Endothelial cell of umbilical vein (primary cell): Measurements from ENCODE around the gene SLIT1. TPM values are rescaled to one million over a fixed set of nuclear protein-coding genes. Genes with fewer than 3 reads are reported as not detected.

ENCODE experiments used
- BruUV-seq: library from RNA; stranded (reverse); fragments of 400-500 nt; replicated peaks from 2 replicates; lab custom pipeline; 2021; lab: Mats Ljungman, UMichigan
- CTCF ChIA-PET: fragments of 300-600, 350-600 bp; sonication (Branson Sonifier 250); formaldehyde crosslinking; loops from one replicate; lab custom pipeline; 2021; ENCODE audit warnings: antibody characterized with exemption, inconsistent platforms; lab: Charles Lee
- POLR2A ChIA-PET: fragments of 300-600, 350-600 bp; sonication (Branson Sonifier 250); formaldehyde crosslinking; loops from one replicate; lab custom pipeline; 2021; ENCODE audit warnings: antibody characterized with exemption, inconsistent platforms; lab: Charles Lee
- DNase-seq: peaks from one replicate; pipeline ENCODE4 v3.0.0-alpha.2; 2011; ENCODE audit warnings: low read depth, low spot score
- FAIRE-seq: peaks from 2 replicates; lab custom pipeline; 2011; peaks lifted over from hg19 to GRCh38; lab: Jason Lieb, UNC
- H2AFZ ChIP-seq: 2 replicates; pipeline ENCODE4 v1.6.0; 2012; ENCODE audit warnings: low read depth, low read length, control low read depth, inconsistent platforms
- H3K27ac ChIP-seq: 2 replicates; pipeline ENCODE4 v1.5.1; 2011; ENCODE audit warnings: low read depth, mild to moderate bottlenecking, control low read depth, low read length, moderate library complexity; ENCODE audit not compliant: insufficient read depth
- H3K27me3 ChIP-seq, 2 experiments: 2 replicates each; pipeline versions ENCODE4 v1.6.0 to v1.6.1; 2011; ENCODE audit warnings: low read length in 2 of 2, mixed read lengths in 1 of 2; ENCODE audit not compliant: control insufficient read depth in 2 of 2, insufficient read depth in 2 of 2
- H3K36me3 ChIP-seq, 2 experiments: 2 replicates in 1 of 2; 3 replicates in 1 of 2; pipeline ENCODE4 v1.5.1; 2011; ENCODE audit warnings: low read length in 2 of 2, mild to moderate bottlenecking in 1 of 2, moderate library complexity in 1 of 2; ENCODE audit not compliant: control insufficient read depth in 2 of 2, insufficient read depth in 2 of 2; ENCODE audit errors: extremely low read depth in 1 of 2
- H3K4me1 ChIP-seq: 3 replicates; pipeline ENCODE4 v1.5.1; 2011; ENCODE audit warnings: mild to moderate bottlenecking, low read length; ENCODE audit not compliant: control insufficient read depth, insufficient read depth; ENCODE audit errors: extremely low read depth
- H3K4me2 ChIP-seq: 2 replicates; pipeline ENCODE4 v1.6.1; 2011; ENCODE audit warnings: low read length, control low read depth, mixed read lengths; ENCODE audit not compliant: insufficient read depth
- H3K4me3 ChIP-seq, 3 experiments: fragments of 200-600 bp in 1 of 3; sonication (generic), shearing (Covaris generic) in 1 of 3; replicated peaks in 1 of 3; 2 replicates each; pipeline ENCODE4 v1.5.1; 2011 to 2016; ENCODE audit warnings: control low read depth in 3 of 3, low read length in 3 of 3, mild to moderate bottlenecking in 2 of 3, inconsistent platforms in 1 of 3, low read depth in 1 of 3, moderate library complexity in 1 of 3; ENCODE audit not compliant: insufficient read depth in 1 of 3
- H3K79me2 ChIP-seq: 2 replicates; pipeline ENCODE4 v1.6.0; 2012; ENCODE audit warnings: low read length, inconsistent platforms; ENCODE audit not compliant: control insufficient read depth, insufficient read depth
- H3K9ac ChIP-seq: replicated peaks from 2 replicates; pipeline ENCODE3; 2011; ENCODE audit warnings: low read length, control low read depth; ENCODE audit not compliant: insufficient read depth; ENCODE audit errors: extremely low read depth
- H3K9me1 ChIP-seq: replicated peaks from 3 replicates; pipeline ENCODE4 v1.6.0; 2011; ENCODE audit warnings: mild to moderate bottlenecking, low read length; ENCODE audit not compliant: control insufficient read depth, insufficient read depth; ENCODE audit errors: extremely low read depth
- H3K9me3 ChIP-seq: replicated peaks from 2 replicates; pipeline ENCODE4 v1.5.1; 2012; ENCODE audit warnings: low read length, inconsistent platforms; ENCODE audit not compliant: control insufficient read depth, insufficient read depth
- H4K20me1 ChIP-seq: replicated peaks from 2 replicates; pipeline ENCODE3; 2011; ENCODE audit warnings: mild to moderate bottlenecking, low read length; ENCODE audit not compliant: control insufficient read depth, insufficient read depth; ENCODE audit errors: extremely low read depth
- CTCF ChIP-seq, 2 donors: IDR thresholded peaks; 1 replicate in 1 of 2; 2 replicates in 1 of 2; pipeline ENCODE4 v1.5.1; 2011; ENCODE audit warnings: low read length in 2 of 2, mild to moderate bottlenecking in 2 of 2, moderate library complexity in 2 of 2, control low read depth in 1 of 2, inconsistent platforms in 1 of 2, low read depth in 1 of 2; ENCODE audit not compliant: insufficient read depth in 1 of 2; ENCODE audit errors: extremely low read depth in 1 of 2
- EZH2 ChIP-seq: IDR thresholded peaks from 2 replicates; pipeline ENCODE4 v1.6.1; 2012; ENCODE audit warnings: borderline replicate concordance, low read depth, mild to moderate bottlenecking, moderate library complexity, low read length, inconsistent platforms; ENCODE audit not compliant: severe bottlenecking
- FOS ChIP-seq: IDR thresholded peaks from 2 replicates; pipeline ENCODE4 v1.6.1; 2011; ENCODE audit warnings: mild to moderate bottlenecking, low read length, moderate library complexity, borderline replicate concordance; ENCODE audit not compliant: insufficient read depth
- GATA2 ChIP-seq: IDR thresholded peaks from 2 replicates; pipeline ENCODE4 v1.7.0; 2011; ENCODE audit warnings: low read depth, mild to moderate bottlenecking, moderate library complexity, mixed read lengths, low read length; ENCODE audit not compliant: insufficient read length, insufficient read depth
- JUN ChIP-seq: IDR thresholded peaks from 2 replicates; pipeline ENCODE4 v1.6.1; 2011; ENCODE audit warnings: borderline replicate concordance, low read depth; ENCODE audit not compliant: insufficient read length, insufficient read depth
- MYC ChIP-seq: IDR thresholded peaks from one replicate; pipeline ENCODE4 v1.6.1; 2011; ENCODE audit warnings: mild to moderate bottlenecking, low read depth, low read length
- POLR2A ChIP-seq: IDR thresholded peaks from 2 replicates; pipeline ENCODE4 v1.6.1; 2012; ENCODE audit warnings: low read depth, mild to moderate bottlenecking, control low read depth, low read length
- POLR2AphosphoS5 ChIP-seq: IDR thresholded peaks from 2 replicates; pipeline ENCODE4 v1.6.1; 2012; ENCODE audit warnings: low read depth, mild to moderate bottlenecking, control low read depth, low read length, moderate library complexity; ENCODE audit not compliant: insufficient read depth
- dilution Hi-C: fragments of 300-500 bp; cut with MboI; formaldehyde crosslinking; loops from one replicate; pipeline ENCODE4 v1.15.0; 2019; ENCODE audit warnings: low sequenced_read_pairs; ENCODE audit not compliant: extremely low pct_ligation_motif_present
- intact Hi-C: fragments of 100-400 bp; cut with micrococcal nuclease; formaldehyde crosslinking; loops from one replicate; pipeline ENCODE4 v1.10.0; 2022
- polyA plus RNA-seq, 4 experiments: library from polyadenylated mRNA; depleted of rRNA in 3 of 4; stranded (reverse) in 3 of 4; unstranded in 1 of 4; fragments of >200 nt; gene quantifications; 2 replicates each; pipeline versions ENCODE4 v1.2.1 to v1.2.3, GENCODE V29; 2011 to 2012; ENCODE audit warnings: missing spikeins in 1 of 4
- total RNA-seq: library from RNA; stranded (reverse); gene quantifications from 2 replicates; pipeline ENCODE4 v1.2.3, GENCODE V29; 2021
- TF ChIP-seq, protein P1 (sequence below): IDR thresholded peaks from 2 replicates; pipeline ENCODE4 v1.6.1; 2011; ENCODE audit not compliant: insufficient read depth, insufficient read length

The SLIT1 gene
- total and polyA plus RNA-seq, 2 donors (not counting 3 experiments of a cell fraction or from before 2014, with no cell fraction given): 0.04 to 0.20 TPM

- BruUV-seq: no TSS peak
- no peak for TF ChIP-seq MYC
- TF ChIP-seq POLR2A: no peak
- no peak for TF ChIP-seq FOS
- TF ChIP-seq, protein P1, sequence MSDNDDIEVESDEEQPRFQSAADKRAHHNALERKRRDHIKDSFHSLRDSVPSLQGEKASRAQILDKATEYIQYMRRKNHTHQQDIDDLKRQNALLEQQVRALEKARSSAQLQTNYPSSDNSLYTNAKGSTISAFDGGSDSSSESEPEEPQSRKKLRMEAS: no peak
- TF ChIP-seq JUN: no peak
- no peak for TF ChIP-seq GATA2
- H3K9me3 ChIP-seq: no peaks in the 10 kb centered on the region
- dilution Hi-C loops: no loop called here
- no peak overlapping the region for H3K4me3 ChIP-seq
- H3K27ac ChIP-seq: no peak overlapping the region
- H3K9me1 ChIP-seq: no peaks in the 10 kb centered on the region
- intact Hi-C loops: no loop called here
- H3K79me2 ChIP-seq: peaks cover 4% of the 10 kb centered on the region
- no peak for DNase-seq
- CTCF ChIA-PET: interaction anchor here (1.0 to 2.5 kb wide), 4 partner anchors 11 to 446 kb away, joined by 3 to 8 read pairs (median 3); partner anchors contain the start of gene TLL2
- no peak for FAIRE-seq
- peaks cover 5% of the 10 kb centered on the region for H4K20me1 ChIP-seq
- H3K36me3 ChIP-seq: peaks cover 5 to 12% of the 10 kb centered on the region in 2 experiments
- no peak overlapping the region for H3K4me2 ChIP-seq
- H3K9ac ChIP-seq: no peak overlapping the region
- no peak overlapping the region for H2AFZ ChIP-seq
- peaks cover 9% of the 10 kb centered on the region for H3K4me1 ChIP-seq
- H3K27me3 ChIP-seq: no peaks in the 10 kb centered on the region
- POLR2A ChIA-PET: no interaction called here
Observed at GRCh38 chr10:96959733-96960132, 226.0 kb downstream of the SLIT1 start.

DNA sequence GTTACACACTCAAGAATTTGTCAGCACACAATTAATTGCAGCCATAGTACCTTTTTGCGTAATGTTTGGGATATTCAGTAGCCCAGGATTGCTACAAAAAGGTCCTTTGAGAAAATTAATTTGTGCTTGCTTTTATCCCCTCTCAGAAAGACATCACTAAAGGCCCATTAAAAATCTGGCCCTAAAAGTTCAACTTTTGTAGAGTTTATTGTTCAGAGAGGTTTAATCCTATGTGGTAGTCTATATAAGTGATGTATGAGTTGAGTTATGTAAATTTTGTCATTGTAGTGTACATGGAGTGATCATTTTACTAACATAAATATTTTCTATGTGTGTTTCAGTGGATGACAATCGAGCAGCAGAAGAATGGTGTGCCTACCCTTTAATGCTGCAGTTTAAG, 227.7 kb downstream of the SLIT1 start:
- H3K27me3 ChIP-seq: no peaks in the 10 kb centered on the region
- TF ChIP-seq CTCF (IDR thresholded peaks at IDR 0.05; ENCODE audit: extremely low read depth in 1 of 2, insufficient read depth in 1 of 2, low read depth in 1 of 2, low read length in 2 of 2): no peak
- TF ChIP-seq MYC: no peak
- no peak for TF ChIP-seq FOS
- no peak for TF ChIP-seq JUN
- no peak for TF ChIP-seq EZH2
- TF ChIP-seq, protein P1: no peak
- TF ChIP-seq GATA2: no peak
- no peak for TF ChIP-seq POLR2AphosphoS5
- TF ChIP-seq POLR2A: no peak
- intact Hi-C loops: no loop called here
- H3K9me3 ChIP-seq: no peaks in the 10 kb centered on the region
- H3K27ac ChIP-seq: no peak overlapping the region
- H3K9ac ChIP-seq: no peak overlapping the region
- H3K4me3 ChIP-seq: no peak overlapping the region
- H4K20me1 ChIP-seq: peaks cover 3% of the 10 kb centered on the region
- peaks cover 9% of the 10 kb centered on the region for H3K4me1 ChIP-seq
- no peaks in the 10 kb centered on the region for H3K9me1 ChIP-seq
- ChIA-PET POLR2A (no interaction called here), CTCF (interaction anchor here (0.6 to 2.5 kb wide), 3 partner anchors 68 to 773 kb away, joined by 3 to 8 read pairs (median 4); no protein-coding TSS in a partner anchor)
- no peak for FAIRE-seq
- no TSS peak for BruUV-seq
- H3K79me2 ChIP-seq: peaks cover 4% of the 10 kb centered on the region
- peaks cover 5 to 12% of the 10 kb centered on the region in 2 experiments for H3K36me3 ChIP-seq
- DNase-seq: no peak
- dilution Hi-C loops: no loop called here
- H2AFZ ChIP-seq: no peak overlapping the region
- H3K4me2 ChIP-seq: no peak overlapping the region
